Testis (tissue), 2 donors: Measurements from ENCODE around the gene VSIG10.

Experiments used
- POLR2A ChIP-seq: fragments of 450-650 bp; IDR thresholded peaks from one replicate; pipeline ENCODE4 v1.6.1; 2017; ENCODE audit warnings: antibody characterized with exemption, mild to moderate bottlenecking, moderate library complexity
- TF ChIP-seq, protein P1 (sequence below), 3 experiments: fragments of 450-650 bp in 2 of 3; fragments of 200-600 bp in 1 of 3; sonication (generic) in 1 of 3; IDR thresholded peaks; one replicate each; pipeline ENCODE4 v1.5.1; 2016 to 2019; ENCODE audit warnings: antibody characterized with exemption in 3 of 3, mild to moderate bottlenecking in 2 of 3, moderate library complexity in 1 of 3

DNA sequence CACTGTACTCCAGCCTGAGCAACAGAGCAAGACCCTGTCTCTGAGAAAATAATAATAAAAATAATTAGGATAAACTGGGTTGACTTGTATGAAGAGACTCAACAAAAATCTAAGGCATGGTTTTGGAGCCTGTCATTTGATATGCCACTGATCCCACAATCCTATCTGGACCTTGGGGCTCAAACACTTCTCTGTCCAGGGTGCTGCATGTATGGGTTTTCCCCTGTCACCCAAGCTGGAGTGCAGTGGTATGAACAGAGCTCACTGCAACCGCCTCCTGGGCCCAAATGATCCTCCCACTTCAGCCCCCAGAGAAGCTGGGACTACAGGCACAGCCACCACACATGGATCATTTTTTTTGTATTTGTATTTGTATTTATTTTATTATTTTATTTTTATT is 5.3 kb upstream of the VSIG10 start:
- TF ChIP-seq, protein P1, sequence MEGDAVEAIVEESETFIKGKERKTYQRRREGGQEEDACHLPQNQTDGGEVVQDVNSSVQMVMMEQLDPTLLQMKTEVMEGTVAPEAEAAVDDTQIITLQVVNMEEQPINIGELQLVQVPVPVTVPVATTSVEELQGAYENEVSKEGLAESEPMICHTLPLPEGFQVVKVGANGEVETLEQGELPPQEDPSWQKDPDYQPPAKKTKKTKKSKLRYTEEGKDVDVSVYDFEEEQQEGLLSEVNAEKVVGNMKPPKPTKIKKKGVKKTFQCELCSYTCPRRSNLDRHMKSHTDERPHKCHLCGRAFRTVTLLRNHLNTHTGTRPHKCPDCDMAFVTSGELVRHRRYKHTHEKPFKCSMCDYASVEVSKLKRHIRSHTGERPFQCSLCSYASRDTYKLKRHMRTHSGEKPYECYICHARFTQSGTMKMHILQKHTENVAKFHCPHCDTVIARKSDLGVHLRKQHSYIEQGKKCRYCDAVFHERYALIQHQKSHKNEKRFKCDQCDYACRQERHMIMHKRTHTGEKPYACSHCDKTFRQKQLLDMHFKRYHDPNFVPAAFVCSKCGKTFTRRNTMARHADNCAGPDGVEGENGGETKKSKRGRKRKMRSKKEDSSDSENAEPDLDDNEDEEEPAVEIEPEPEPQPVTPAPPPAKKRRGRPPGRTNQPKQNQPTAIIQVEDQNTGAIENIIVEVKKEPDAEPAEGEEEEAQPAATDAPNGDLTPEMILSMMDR (IDR thresholded peaks at IDR 0.05): no peak
- TF ChIP-seq POLR2A: no peak
